HG03558 (cell line): ENCODE data around the gene PIK3R2.

ENCODE experiments used
- ATAC-seq: cut with Tn5 transposase; IDR thresholded peaks from one replicate; pipeline ENCODE4 v1.9.1; 2021; ENCODE audit warnings: moderate number of reproducible peaks; ENCODE audit not compliant: unreplicated experiment; ENCODE audit errors: extremely low read depth

The PIK3R2 gene

DNA sequence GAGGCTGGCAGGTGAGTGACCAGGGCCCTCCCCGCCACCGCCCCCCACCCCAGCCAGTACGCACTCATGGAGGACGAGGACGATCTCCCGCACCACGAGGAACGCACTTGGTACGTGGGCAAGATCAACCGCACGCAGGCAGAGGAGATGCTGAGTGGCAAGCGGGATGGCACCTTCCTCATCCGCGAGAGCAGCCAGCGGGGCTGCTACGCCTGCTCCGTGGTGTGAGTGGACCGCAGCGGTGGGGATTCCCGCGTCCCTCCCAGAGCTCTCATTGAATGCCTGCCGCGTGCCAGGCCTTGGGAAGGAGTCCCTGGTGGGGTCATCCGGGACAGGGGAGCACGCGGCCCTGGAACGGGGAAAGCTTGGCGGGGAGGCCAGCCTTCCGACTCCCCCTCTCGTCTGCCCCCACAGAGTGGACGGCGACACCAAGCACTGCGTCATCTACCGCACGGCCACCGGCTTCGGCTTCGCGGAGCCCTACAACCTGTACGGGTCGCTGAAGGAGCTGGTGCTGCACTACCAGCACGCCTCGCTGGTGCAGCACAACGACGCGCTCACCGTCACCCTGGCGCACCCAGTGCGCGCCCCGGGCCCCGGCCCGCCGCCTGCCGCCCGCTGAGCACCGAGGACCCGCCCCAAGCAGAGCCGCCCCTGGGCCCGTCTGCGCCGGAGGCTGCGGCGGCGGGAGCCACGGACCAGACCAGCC is 15.9 kb downstream of the PIK3R2 start:
- ATAC-seq = no peak

DNA sequence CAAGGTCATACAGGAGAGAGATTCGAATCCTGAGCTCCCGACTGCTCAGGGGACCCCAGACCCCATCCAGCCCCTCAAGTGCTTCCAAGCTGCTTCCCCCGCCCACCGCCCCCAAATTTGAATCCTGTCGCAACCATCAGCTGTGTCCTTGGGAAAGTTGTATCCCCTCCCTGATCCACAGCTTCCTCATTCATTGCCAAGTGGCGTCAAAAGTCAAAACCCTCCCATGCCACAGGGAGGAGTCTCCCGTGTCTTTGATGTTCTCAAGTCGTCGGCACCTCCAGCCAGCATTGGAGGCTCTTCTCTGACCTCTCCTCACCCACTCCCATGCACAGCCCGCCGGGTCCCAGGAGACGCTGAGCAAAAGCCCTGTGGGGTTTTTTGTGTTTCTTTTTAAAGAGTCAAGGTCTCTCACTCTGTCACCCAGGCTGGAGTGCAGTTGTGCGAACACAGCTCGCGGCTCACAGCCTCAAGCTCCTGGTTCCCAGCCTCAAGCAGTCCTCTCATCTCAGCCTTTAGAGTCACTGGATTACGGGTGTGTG is 17.8 kb downstream of the PIK3R2 start:
- ATAC-seq = no peak

DNA sequence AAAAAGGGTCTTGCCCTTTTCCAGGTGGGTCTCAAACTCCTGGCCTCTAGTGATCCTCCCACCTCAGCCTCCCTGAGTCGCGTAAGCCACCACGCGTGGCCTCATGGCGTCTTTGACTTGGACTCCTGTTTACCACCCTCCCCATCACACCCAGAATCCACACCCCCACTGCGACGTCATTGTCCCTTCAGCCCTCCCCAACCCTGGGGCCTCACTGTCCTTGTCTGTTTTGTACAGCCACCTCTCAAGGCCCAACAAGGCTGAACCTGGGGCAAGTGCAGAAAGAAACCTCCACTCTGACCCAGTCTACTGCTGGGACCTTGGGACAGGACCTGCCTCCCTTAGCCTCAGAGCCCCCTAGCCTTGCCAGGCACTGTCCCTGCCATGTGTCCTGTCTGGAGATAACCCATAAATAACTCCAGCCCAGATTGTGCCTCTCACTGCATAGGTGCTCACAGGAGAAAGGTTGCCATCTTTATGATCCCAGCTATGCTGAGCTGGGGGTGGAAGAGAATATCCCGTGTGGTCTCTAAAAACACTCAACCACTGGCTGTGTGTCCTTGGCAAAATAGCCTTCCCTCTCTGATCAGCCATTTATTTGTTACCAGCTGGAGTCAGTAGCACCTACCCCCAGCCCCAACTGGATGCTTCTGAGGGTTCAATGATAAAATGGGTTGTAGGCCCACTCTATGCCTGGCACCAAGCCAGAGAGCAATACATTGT is 18.8 kb downstream of the PIK3R2 start:
- ATAC-seq = no peak

DNA sequence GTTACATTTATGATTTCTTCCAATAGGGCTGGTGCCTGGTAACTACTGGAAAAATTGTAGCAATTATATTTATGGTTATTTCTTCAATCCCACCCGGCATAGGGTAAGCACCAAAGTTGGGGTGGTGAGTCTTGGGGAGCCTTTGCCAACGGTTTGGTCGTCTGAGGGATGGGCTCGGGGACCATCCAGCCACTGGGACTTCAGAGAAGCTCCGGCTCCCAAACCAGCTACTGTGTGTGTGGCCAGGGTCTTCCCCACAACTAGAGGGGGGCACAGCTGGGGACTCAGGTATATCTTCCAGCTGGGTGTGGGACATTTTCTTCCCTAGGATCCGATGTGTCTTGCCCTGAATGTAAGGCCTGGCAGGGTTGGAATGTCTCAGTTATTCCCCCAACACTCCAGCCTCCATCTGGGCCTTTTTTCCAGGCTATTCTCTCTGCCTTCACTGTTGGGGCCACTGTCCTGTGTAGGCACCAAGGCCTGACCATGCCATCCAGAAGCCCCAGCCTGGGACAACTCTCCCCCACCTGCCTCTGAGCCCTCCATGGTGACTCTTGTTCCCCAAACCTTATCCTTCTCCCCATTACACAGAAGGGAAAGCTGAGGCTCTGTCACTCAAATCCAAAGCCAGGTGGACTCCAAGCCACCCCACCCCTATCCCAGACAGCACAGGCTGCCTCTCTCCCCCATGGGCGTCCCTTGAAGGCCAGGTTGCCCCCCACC is 19.5 kb downstream of the PIK3R2 start:
- no peak for ATAC-seq

DNA sequence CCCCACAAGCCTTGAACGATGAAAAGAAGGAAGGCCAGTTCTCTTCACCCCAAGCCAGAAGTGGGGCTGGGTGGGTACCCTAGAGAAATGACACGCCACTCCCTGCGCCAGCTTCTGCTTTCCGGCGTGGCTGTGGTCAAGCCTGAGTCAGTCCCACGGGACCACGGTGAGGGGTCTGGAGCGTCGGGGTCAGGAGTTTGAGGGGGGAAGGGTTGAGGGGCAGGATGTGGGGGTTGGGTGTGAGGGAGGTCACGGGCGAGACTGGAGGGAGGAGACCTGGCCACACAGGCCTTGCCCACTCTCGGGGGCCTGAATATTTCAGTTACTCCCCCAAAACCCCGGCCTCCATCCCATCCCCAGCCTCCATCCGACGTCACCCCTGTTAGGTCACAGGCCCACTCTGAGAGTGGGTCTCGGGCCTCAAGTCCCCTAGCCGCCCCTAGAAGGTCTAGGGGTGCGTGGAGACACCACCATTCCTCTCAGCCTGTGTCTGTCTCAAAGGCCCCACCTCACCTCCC is 20.1 kb downstream of the PIK3R2 start:
- no peak for ATAC-seq

DNA sequence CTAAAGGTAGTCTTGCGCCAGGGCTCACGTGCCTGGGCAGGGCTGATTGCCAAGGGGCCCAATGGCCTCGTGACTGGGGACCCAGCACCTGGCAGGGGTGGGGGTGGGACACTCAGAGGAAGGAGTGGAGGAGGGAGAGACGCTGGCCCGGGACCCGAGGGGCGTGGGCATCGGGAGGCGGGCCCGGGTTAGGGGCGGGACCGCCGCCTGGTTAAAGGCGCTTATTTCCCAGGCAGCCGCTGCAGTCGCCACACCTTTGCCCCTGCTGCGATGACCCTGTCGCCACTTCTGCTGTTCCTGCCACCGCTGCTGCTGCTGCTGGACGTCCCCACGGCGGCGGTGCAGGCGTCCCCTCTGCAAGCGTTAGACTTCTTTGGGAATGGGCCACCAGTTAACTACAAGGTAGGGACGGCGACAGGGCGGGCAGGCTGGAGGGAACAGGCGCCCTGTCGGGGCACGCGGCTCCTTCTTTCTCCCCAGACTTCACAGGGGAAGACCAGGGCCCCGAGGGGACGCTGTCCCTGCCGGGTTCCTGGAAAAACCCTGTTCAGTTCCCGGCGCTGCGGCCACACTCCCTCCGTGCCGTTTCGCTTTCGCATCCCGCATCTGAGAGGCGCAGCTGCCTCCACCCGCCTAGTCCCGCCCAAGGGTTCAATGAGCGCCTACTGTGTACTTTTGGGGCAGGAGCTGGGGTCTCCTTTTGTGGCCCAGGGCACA is 20.8 kb downstream of the PIK3R2 start, which contains the start of gene IFI30:
Gene IFI30 (plus strand): TSS at position 242 of the 717 bp plus-strand sequence. CDS start 29 bp downstream, at position 271.
- no peak for ATAC-seq

DNA sequence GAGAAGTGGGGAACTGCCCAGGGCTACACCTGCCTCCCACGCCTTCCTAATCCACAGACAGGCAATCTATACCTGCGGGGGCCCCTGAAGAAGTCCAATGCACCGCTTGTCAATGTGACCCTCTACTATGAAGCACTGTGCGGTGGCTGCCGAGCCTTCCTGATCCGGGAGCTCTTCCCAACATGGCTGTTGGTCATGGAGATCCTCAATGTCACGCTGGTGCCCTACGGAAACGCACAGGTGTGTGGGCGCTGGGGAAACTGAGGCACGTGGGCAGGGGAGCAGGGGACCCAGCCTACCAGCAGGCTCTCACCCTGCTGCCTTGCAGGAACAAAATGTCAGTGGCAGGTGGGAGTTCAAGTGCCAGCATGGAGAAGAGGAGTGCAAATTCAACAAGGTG is 22.0 kb downstream of the PIK3R2 start:
- no peak for ATAC-seq

DNA sequence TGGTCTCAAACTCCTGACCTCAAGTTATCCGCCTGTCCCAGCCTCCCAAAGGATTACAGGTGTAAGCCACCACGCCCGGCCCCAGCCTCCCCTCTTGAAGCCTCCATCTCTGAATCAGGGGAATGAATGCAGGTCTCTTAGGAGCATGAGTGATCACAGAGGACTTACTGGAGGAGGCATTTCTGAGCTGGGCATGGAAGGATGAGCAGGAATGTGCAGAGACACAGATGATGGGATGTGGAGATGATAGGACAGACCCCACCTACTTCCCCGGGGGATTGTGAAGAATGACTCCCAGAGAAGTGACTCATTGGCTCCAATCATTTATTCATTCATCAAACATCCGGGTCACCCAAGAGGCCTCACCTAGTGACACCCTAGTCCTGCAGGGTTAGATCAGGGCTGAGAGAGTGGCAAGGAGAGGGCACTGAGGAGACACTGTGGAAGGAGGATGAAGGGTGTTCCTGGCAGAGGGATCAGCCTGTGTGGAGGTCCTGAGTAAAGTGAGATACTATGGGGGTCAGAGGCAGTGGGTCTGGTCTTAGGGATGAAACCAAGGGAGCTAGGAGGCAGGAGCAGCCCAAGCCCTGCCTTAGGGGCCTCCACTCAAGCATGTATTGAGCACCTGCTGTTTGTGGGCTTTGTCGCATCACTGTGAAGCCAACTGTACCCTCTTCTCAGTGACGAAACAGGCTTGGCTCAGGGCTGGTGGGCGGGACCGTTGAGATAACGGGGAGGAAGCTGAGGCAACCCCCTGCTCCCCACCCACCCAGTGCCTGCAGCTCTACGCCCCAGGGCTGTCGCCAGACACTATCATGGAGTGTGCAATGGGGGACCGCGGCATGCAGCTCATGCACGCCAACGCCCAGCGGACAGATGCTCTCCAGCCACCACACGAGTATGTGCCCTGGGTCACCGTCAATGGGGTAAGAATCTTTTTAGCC is 23.7 kb downstream of the PIK3R2 start:
- no peak for ATAC-seq

DNA sequence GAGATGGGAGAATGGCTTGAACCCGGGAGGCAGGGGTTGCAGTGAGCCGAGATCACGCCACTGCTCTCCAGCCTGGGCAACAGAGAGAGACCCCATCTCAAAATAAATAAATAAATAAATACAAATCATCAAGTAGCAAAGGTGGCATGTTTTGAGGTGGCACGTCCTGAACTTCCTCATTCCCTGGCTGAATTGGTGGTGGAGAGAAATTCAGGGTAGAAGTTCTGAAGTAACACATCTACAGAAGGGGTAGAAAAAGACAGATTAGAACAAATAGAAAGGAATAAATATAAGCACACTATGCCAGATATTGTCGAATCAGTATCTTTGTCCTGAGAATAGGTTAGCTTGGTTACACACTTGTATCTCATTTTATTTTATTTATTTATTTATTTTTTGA is 27.0 kb downstream of the PIK3R2 start:
- no peak for ATAC-seq

DNA sequence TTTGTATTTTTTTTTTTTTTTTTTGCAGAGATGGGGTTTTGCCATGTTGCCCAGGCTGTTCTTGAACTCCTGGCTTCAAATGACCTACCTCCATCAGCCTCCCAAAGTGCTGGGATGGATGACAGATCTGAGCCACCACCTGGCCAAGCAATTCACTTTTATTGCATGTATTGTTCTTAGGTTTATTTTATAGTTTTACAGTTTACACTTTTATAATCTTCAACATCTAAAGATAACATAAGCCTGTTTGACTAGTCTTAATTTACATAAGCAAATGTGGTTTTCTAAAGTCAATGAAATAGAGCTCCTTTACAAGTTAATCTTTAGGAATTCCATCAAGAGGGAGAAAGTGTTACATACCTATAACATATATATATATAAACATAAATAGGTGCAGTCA is 30.6 kb downstream of the PIK3R2 start:
- no peak for ATAC-seq

DNA sequence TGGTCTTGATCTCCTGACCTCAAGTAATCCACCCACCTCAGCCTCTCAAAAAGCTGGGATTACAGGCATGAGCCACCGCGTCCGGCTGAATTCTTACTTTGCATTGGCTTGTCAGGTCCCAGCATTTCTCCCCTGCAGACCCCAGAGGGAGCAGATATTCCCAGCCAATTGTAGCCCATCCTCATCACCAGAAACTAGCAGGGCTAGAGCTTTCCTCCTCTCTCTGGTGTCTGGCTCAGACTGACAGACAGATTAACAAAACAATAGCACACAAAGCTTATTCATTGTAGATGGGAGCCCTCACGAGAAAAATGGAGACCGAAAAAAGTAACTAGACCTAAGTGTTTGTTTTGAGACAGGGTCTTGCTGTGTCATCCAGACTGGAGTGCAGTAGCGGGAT is 32.6 kb downstream of the PIK3R2 start:
- no peak for ATAC-seq

DNA sequence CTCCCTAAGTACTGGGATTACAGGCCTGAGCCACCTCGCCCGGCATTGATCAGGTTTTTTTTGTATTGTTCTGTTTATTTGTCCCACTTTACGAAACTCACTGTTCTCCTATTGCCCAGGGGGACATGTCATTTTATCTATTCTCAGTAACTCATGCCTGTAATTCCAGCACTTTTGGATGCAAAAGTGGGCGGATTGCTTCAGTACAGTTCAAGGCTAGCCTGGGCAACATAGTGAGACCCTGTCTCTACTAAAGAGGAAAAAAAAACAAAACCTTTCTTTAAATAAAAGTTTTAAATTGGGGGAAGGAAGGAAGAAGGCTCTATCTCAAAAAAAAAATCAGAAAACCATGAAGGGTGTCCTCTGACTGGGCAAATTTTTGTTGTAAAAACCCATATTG is 37.3 kb downstream of the PIK3R2 start:
- ATAC-seq = no peak

DNA sequence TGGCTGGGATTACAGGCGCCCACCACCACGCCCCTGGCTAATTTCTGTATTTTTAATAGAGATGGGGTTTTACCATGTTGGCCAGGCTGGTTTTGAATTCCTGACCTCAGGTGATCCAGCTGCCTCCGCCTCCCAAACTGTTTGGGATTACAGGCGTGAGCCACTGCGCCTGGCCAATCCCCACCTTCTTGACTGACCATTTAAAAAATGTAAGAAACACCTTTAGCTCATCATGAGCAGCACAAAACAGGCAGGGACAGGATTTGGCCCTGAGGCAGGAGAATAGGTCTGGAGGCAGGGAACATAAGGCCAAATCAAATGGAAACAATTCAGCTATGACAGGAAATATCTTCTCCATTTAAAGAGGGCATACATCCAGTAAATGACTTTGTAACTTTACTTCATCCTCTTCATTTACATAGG is 38.7 kb downstream of the PIK3R2 start:
- ATAC-seq = no peak

DNA sequence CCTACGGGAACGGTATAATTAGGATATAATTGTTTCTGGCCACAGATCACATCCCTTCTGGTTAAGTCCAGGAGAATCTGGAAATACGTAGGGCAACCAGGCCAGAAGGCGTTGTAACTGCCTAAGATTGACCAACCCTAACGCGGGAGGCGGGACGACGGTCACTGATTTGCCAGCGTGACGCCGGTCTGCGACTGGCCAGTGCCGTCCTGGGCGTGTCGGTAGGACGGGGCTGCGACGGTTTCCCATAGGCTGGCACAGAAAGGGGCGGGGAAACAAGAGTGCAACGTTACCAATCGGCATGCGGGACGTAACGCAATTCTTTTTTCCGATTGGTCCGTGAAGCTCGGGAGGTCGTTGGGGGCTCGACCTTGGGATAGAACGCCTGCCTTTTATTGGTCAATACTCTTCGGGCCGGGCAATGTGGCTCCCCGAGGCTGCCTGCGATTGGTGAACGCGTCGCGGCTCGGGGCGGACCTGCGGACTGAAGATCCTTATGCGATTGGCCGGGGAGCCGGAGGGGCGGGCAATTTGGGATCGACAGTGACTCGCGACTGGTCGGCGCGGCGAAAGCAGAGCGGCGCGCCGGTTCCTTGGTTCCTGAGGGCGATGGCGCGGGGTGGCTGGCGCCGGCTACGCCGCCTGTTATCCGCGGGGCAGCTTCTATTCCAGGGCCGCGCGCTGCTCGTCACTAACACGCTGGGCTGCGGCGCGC is 39.9 kb downstream of the PIK3R2 start, which contains the start of gene MPV17L2:
Gene MPV17L2 (plus strand): TSS at position 546 of the 715 bp plus-strand sequence. CDS start 64 bp downstream, at position 610.
- ATAC-seq = peak; percentile 64

DNA sequence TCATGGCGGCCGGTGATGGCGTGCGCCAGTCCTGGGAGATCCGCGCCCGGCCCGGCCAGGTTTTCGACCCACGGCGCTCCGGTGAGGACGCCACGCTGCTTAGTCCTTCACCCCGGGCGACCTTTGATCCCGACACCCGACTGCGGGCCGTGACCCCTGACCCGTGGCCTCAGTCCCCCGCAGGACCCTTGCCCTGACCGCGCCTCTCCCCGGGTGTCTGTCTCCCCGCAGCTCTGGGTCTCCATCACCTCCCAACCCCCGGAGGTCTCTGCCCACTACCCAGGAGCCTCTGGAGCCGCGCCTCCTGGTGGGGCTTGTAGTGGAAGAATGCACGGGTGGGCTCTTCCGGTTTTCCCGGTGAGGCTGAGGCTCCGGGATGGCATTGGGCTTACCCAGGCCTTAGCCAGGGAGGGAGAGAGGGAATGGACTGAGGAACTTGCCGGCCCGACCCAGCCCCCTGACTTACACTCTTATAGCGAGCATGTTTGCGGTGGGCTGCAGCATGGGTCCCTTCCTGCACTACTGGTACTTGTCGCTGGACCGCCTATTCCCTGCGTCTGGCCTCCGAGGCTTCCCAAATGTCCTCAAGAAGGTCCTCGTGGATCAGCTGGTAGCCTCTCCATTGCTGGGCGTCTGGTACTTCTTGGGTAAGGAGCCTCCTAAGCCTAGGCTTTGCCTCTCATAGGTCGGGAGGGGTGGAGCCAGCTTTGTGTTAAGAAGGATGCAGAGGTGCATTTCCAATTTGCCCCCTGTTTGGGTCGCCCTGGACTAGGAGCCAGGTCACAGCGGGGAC is 40.6 kb downstream of the PIK3R2 start:
- ATAC-seq = no peak

DNA sequence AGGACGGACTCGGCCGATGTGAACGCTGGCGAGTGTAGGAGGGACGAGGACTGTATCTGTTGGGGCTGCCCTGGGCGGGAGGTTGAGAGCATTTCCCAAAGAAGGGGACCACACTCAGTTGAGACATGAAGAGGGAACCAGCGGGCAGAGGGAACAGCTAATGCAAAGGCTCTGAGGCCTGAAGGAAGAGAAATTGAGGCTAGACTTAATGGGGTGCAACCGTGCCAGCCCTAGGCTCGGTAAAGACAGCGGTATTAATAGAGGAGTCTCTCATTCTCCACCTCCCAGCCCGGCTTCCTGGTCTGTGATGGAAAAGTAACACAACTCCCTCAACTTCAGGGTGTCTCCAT is 41.2 kb downstream of the PIK3R2 start:
- ATAC-seq = no peak

DNA sequence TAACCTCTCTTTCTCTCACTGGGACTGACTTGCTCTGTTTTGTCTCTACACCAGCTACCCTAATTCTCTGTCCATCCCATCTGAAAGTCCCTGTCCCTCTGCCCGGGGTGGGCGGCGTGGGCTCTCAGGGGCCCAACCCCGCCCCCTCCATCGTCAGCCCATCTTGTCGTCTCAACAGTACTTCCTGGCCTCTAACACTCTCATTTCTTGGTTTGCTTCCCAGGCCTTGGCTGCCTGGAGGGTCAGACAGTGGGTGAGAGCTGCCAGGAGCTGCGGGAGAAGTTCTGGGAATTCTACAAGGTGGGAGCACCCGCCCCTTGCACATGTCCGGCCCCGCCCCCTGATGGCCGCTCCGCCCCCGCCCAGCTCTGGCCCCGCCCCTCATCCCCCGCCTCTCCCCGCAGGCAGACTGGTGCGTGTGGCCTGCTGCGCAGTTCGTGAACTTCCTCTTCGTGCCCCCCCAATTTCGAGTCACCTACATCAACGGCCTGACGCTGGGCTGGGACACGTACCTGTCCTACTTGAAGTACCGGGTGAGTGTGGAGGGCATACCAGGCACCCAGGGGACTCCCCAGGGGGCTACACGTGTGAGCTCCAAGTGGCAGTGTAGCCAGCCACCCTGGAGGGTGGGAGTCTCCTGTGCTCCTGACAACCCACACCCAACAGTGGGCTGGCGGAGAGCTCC is 41.7 kb downstream of the PIK3R2 start:
- no peak for ATAC-seq
